ENCODE results near the gene ANGPTL2.

ANGPTL2 gene

GRCh38 chr9:127075624-127076372, 46.6 kb downstream of the ANGPTL2 start:
- no peak for DNase-seq (ENCODE audit: low read depth)

- DNase-seq (ENCODE audit: low read depth): no peak
Measured at GRCh38 chr9:127074561-127075548, 47.6 kb downstream of the ANGPTL2 start.

- DNase-seq (ENCODE audit: low read depth): no peak
Measured at GRCh38 chr9:127067603-127068220, 54.7 kb downstream of the ANGPTL2 start.

GRCh38 chr9:127066851-127067136, 55.6 kb downstream of the ANGPTL2 start:
- DNase-seq (ENCODE audit: low read depth): no peak

- no peak for DNase-seq (ENCODE audit: low read depth)
Measured at GRCh38 chr9:127066060-127066850, 56.2 kb downstream of the ANGPTL2 start.

- DNase-seq (ENCODE audit: low read depth): no peak
Measured at GRCh38 chr9:127065592-127065991, 56.8 kb downstream of the ANGPTL2 start.

GRCh38 chr9:127064335-127064734, 58.1 kb downstream of the ANGPTL2 start:
- DNase-seq (ENCODE audit: low read depth): no peak

GRCh38 chr9:127061411-127061810, 61.0 kb downstream of the ANGPTL2 start:
- no peak for DNase-seq (ENCODE audit: low read depth)

GRCh38 chr9:127059765-127060361, 62.6 kb downstream of the ANGPTL2 start:
- DNase-seq (ENCODE audit: low read depth): no peak

- no peak for DNase-seq (ENCODE audit: low read depth)
Measured at GRCh38 chr9:127059030-127059429, 63.4 kb downstream of the ANGPTL2 start.

- no peak for DNase-seq (ENCODE audit: low read depth)
Measured at GRCh38 chr9:127058645-127059021, 63.8 kb downstream of the ANGPTL2 start.

GRCh38 chr9:127058011-127058644, 64.3 kb downstream of the ANGPTL2 start:
- DNase-seq (ENCODE audit: low read depth): no peak

- no peak for DNase-seq (ENCODE audit: low read depth)
Measured at GRCh38 chr9:127056446-127056845, 66.0 kb downstream of the ANGPTL2 start.

- DNase-seq (ENCODE audit: low read depth): no peak
Measured at GRCh38 chr9:127055745-127056402, 66.6 kb downstream of the ANGPTL2 start.

- DNase-seq (ENCODE audit: low read depth): no peak
Measured at GRCh38 chr9:127053960-127054359, 68.5 kb downstream of the ANGPTL2 start.

- DNase-seq (ENCODE audit: low read depth): no peak
Measured at GRCh38 chr9:127053057-127053821, 69.2 kb downstream of the ANGPTL2 start.

- no peak for DNase-seq (ENCODE audit: low read depth)
Measured at GRCh38 chr9:127051881-127052595, 70.4 kb downstream of the ANGPTL2 start.

GRCh38 chr9:127050591-127051001, 71.8 kb downstream of the ANGPTL2 start:
- no peak for DNase-seq (ENCODE audit: low read depth)

GRCh38 chr9:127050152-127050551, 72.3 kb downstream of the ANGPTL2 start:
- DNase-seq (ENCODE audit: low read depth): no peak

Data from HS-27A (cell line).